ENCODE measurements around the gene TGIF2LY. TPM values are rescaled to one million over a fixed set of nuclear protein-coding genes. Genes with fewer than 3 reads are reported as not detected.
"Not testable (repeated sequence)": the region's sequence is repeated elsewhere in the genome, so short reads cannot be mapped to it uniquely, and the experiment has no call there.

Gene TGIF2LY
- polyA plus RNA-seq (2013, experiment 1 of 2; ENCODE audit: insufficient read length) = not detected
- polyA plus RNA-seq (2013, experiment 2 of 2; ENCODE audit: insufficient read length) = not detected

DNA sequence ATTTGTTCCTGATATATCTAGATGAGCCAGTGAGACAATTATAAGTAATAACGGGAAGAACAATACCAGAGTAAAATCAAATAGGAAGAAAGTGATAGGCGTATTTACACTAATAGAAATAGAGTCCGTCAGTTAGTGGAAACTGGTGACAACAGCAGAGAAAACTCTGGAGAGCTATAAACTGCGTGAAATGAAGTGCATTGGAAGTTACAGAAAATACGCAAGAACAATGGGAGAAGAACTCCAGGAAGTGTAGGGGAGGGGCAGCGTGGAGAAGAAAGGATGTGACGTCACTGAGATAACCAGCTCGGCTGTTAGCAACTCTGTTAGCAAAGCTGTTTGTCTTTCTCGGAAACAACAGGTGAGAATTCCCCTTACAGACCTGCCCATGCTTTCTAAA is at the start of gene TGIF2LY:
Gene TGIF2LY (plus strand): TSS at position 301 of the 400 bp plus-strand sequence. CDS start 178 bp downstream, outside the sequence.
- DNase-seq = not testable (repeated sequence)
